ENCODE results near the gene HOATZ. TPM values are rescaled to one million over a fixed set of nuclear protein-coding genes. Genes with fewer than 3 reads are reported as not detected.

Gene HOATZ
- total RNA-seq, 2 donors from 2014 or later: not detected

GRCh38 chr11:111573821-111574249, 59.3 kb downstream of the HOATZ start:
- TF ChIP-seq, protein P1, sequence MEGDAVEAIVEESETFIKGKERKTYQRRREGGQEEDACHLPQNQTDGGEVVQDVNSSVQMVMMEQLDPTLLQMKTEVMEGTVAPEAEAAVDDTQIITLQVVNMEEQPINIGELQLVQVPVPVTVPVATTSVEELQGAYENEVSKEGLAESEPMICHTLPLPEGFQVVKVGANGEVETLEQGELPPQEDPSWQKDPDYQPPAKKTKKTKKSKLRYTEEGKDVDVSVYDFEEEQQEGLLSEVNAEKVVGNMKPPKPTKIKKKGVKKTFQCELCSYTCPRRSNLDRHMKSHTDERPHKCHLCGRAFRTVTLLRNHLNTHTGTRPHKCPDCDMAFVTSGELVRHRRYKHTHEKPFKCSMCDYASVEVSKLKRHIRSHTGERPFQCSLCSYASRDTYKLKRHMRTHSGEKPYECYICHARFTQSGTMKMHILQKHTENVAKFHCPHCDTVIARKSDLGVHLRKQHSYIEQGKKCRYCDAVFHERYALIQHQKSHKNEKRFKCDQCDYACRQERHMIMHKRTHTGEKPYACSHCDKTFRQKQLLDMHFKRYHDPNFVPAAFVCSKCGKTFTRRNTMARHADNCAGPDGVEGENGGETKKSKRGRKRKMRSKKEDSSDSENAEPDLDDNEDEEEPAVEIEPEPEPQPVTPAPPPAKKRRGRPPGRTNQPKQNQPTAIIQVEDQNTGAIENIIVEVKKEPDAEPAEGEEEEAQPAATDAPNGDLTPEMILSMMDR (IDR thresholded peaks at IDR 0.05): no peak
- no peak for TF ChIP-seq POLR2A (IDR thresholded peaks at IDR 0.05)
- peaks cover 17% of the 10 kb centered on the region for H3K4me1 ChIP-seq
- H3K4me3 ChIP-seq: no peak overlapping the region
- H3K9me3 ChIP-seq: no peaks in the 10 kb centered on the region
- intact Hi-C loops (cut with DNase I): no loop called here
- DNase-seq: no peak
- ATAC-seq: peak; percentile 70
- H3K27me3 ChIP-seq: no peaks in the 10 kb centered on the region
- H3K36me3 ChIP-seq (replicated peaks in 1 of 2; ENCODE audit: insufficient read depth in 1 of 2, low read depth in 2 of 2): no peaks in the 10 kb centered on the region
- WGBS, 2 donors: 33% methylated on average over 4 of the region's 4 CpGs
- H3K27ac ChIP-seq: peak overlapping the region in 1 of 4 donors; percentile 16

DNA sequence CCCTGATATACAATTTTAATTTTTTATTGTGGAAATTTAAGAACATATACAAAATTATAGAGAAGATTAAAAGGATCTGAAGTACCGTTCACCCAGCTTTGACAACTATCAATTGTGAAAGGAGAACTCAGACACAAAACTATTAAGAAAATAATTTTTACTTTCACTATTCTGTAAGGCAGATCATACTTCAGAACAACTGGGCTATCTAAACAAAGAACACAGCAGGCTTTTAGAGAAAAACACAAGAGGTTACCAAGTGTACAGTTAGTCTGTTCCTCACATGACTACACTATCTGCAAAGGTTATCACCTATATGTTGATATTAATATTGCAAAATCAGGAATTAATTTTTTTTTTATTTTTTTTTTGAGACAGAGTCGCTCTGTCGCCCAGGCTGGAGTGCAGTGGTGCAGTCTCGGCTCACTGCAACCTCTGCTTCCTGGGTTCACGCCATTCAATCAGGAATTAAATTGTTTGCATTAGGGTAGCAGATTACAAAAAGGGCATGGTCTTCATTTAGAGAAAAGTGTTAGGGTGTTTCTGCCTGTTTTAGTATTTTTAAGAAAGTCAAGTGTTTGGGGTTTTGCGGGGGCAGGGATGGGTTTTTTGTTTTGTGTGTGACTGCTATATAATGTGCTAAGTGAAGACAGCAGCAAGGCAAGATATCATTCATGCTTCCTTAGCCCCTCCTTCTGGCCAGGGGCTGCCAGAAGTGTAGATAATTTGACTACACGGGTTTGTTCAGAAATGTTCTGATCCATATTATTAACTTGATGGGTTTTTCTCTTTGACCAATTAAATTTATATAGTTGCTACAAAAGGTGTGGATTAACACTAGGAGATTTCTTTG, 60.0 kb downstream of the HOATZ start:
- ATAC-seq: peak; percentile 60
- WGBS, 2 donors: 23 to 38% methylated on average over 7 of the region's 7 CpGs
- Histone ChIP-seq H3K27me3 (no peaks in the 10 kb centered on the region), H3K9me3 (no peaks in the 10 kb centered on the region), H3K4me1 (peaks cover 17% of the 10 kb centered on the region), H3K4me3 (no peak overlapping the region), H3K36me3 (replicated peaks in 1 of 2; ENCODE audit: insufficient read depth in 1 of 2, low read depth in 2 of 2) (no peaks in the 10 kb centered on the region), H3K27ac (no peak overlapping the region)
- intact Hi-C loops (cut with DNase I): no loop called here
- TF ChIP-seq POLR2A (IDR thresholded peaks at IDR 0.05): no peak
- TF ChIP-seq, protein P1 (IDR thresholded peaks at IDR 0.05): no peak
- no peak for DNase-seq

DNA sequence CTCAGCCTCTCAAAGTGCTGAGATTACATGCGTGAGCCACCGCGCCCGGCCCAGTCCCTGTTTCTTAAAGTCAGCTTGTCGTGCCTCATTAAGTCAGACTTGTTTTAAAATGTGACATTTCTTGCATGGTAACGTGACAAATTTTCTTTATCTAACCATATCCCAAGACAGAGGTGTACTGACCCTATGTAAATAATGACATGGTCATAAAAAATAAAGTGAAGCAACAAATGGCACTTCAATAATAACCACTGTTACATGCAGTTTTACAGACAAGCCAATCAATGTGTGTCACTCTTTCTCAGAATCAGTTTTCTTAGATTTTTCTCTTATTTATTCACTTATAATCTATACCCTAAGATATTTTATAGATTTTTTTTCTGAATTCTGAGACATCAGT, 61.2 kb downstream of the HOATZ start:
- no peaks in the 10 kb centered on the region for H3K9me3 ChIP-seq
- H3K4me3 ChIP-seq: no peak overlapping the region
- TF ChIP-seq POLR2A (IDR thresholded peaks at IDR 0.05): no peak
- TF ChIP-seq, protein P1 (IDR thresholded peaks at IDR 0.05): no peak
- intact Hi-C loops (cut with DNase I): no loop called here
- H3K4me1 ChIP-seq: peaks cover 17% of the 10 kb centered on the region
- no peaks in the 10 kb centered on the region for H3K27me3 ChIP-seq
- ATAC-seq (no peak), DNase-seq (no peak)
- H3K36me3 ChIP-seq (replicated peaks in 1 of 2; ENCODE audit: insufficient read depth in 1 of 2, low read depth in 2 of 2): no peaks in the 10 kb centered on the region
- H3K27ac ChIP-seq: no peak overlapping the region
- WGBS, 2 donors: 87 to 90% methylated on average over 6 of the region's 6 CpGs

GRCh38 chr11:111577821-111578220, 63.2 kb downstream of the HOATZ start:
- Histone ChIP-seq H3K4me1 (peaks cover 17% of the 10 kb centered on the region), H3K4me3 (no peak overlapping the region), H3K36me3 (replicated peaks in 1 of 2; ENCODE audit: insufficient read depth in 1 of 2, low read depth in 2 of 2) (no peaks in the 10 kb centered on the region), H3K27me3 (no peaks in the 10 kb centered on the region), H3K27ac (no peak overlapping the region), H3K9me3 (no peaks in the 10 kb centered on the region)
- DNase-seq (no peak), ATAC-seq (no peak)
- intact Hi-C loops (cut with DNase I): no loop called here
- WGBS, 2 donors: 73 to 86% methylated on average over 4 of the region's 4 CpGs
- no peak for TF ChIP-seq POLR2A (IDR thresholded peaks at IDR 0.05)
- TF ChIP-seq, protein P1 (IDR thresholded peaks at IDR 0.05): no peak

All from body of pancreas (tissue), 4 donors.